Measurements from ENCODE around the gene CNTNAP5. TPM values are rescaled to one million over a fixed set of nuclear protein-coding genes. Genes with fewer than 3 reads are reported as not detected.

The CNTNAP5 gene
- total RNA-seq, 2 donors from 2014 or later, result not detected

DNA sequence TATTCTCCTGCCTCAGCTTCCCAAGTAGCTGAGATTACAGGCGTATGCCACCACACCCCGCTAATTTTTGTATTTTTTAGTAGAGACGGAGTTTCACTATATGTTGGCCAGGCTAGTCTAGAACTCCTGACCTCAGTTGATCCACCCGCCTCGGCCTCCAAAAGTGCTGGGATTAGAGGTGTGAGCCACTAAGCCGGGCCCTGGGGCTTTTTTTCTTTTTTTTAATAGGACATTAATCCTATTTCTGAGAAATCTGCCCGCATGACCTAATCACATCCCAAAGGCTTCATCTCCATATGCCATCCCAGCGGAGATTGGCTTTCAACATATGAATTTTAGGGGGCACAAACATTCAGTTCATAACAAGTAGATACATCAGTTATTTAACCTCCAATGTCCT is 128.6 kb downstream of the CNTNAP5 start:
- H3K9me3 ChIP-seq, result no peaks in the 10 kb centered on the region
- no peaks in the 10 kb centered on the region for H3K4me1 ChIP-seq (ENCODE audit: control insufficient read depth in 1 of 2, low read depth in 2 of 2)
- no peak overlapping the region for H3K27ac ChIP-seq
- no peak for DNase-seq (ENCODE audit: low spot score)
- H3K27me3 ChIP-seq (replicated peaks; ENCODE audit: insufficient read depth), result no peaks in the 10 kb centered on the region
- no peaks in the 10 kb centered on the region for H3K36me3 ChIP-seq
- TF ChIP-seq, protein P1, sequence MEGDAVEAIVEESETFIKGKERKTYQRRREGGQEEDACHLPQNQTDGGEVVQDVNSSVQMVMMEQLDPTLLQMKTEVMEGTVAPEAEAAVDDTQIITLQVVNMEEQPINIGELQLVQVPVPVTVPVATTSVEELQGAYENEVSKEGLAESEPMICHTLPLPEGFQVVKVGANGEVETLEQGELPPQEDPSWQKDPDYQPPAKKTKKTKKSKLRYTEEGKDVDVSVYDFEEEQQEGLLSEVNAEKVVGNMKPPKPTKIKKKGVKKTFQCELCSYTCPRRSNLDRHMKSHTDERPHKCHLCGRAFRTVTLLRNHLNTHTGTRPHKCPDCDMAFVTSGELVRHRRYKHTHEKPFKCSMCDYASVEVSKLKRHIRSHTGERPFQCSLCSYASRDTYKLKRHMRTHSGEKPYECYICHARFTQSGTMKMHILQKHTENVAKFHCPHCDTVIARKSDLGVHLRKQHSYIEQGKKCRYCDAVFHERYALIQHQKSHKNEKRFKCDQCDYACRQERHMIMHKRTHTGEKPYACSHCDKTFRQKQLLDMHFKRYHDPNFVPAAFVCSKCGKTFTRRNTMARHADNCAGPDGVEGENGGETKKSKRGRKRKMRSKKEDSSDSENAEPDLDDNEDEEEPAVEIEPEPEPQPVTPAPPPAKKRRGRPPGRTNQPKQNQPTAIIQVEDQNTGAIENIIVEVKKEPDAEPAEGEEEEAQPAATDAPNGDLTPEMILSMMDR (IDR thresholded peaks at IDR 0.05), result no peak
- ATAC-seq (ENCODE audit: insufficient number of reproducible peaks, low FRiP score, low read depth), result no peak
- H3K4me3 ChIP-seq, result no peak overlapping the region

DNA sequence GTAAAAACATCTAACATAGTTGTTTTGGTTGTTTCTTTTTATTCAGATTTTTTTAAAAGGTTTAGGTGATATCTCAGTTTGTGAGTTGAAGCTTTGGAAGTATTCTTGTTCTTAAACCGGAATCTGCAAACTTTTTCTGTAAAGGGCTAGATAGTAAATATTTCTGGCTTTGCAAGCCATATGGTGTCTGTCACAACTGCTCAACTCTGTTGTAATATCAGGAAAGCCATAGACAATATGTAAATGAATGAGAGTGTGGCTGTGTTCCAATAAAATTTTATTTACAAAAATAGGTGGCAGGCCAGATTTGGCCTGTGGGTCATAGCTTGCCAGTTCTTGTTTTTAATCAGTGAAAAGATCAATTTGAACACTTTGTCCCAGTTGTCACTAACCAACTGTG is 134.1 kb downstream of the CNTNAP5 start:
- H3K27ac ChIP-seq, result no peak overlapping the region
- ATAC-seq (ENCODE audit: insufficient number of reproducible peaks, low FRiP score, low read depth), result no peak
- no peaks in the 10 kb centered on the region for H3K27me3 ChIP-seq (replicated peaks; ENCODE audit: insufficient read depth)
- TF ChIP-seq, protein P1 (IDR thresholded peaks at IDR 0.05), result no peak
- no peaks in the 10 kb centered on the region for H3K36me3 ChIP-seq
- H3K9me3 ChIP-seq, result no peaks in the 10 kb centered on the region
- H3K4me1 ChIP-seq (ENCODE audit: control insufficient read depth in 1 of 2, low read depth in 2 of 2), result no peaks in the 10 kb centered on the region
- H3K4me3 ChIP-seq, result no peak overlapping the region
- no peak for DNase-seq (ENCODE audit: low spot score)

DNA sequence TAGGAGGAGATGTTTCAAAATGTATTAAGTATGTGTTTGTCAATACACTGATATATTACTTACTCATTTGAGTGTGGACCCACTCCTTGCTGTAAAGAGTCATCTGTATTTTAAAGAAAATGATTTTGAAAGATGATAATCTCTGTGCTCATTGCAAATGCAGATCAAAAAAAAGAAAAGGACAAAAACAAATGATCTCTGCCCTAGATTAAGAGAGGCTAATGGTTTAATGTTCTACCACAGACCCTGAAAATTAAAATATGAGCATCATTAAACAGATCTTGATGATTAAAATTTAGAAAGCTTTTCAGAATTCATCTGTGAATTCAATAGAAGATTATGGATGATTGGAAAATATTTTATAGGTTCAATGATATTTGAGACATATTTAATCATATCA is 136.5 kb downstream of the CNTNAP5 start:
- H3K9me3 ChIP-seq, result no peaks in the 10 kb centered on the region
- H3K36me3 ChIP-seq, result no peaks in the 10 kb centered on the region
- no peak overlapping the region for H3K4me3 ChIP-seq
- TF ChIP-seq, protein P1 (IDR thresholded peaks at IDR 0.05), result no peak
- no peaks in the 10 kb centered on the region for H3K27me3 ChIP-seq (replicated peaks; ENCODE audit: insufficient read depth)
- H3K4me1 ChIP-seq (ENCODE audit: control insufficient read depth in 1 of 2, low read depth in 2 of 2), result no peaks in the 10 kb centered on the region
- ATAC-seq (ENCODE audit: insufficient number of reproducible peaks, low FRiP score, low read depth) (no peak), DNase-seq (ENCODE audit: low spot score) (no peak)
- no peak overlapping the region for H3K27ac ChIP-seq

DNA sequence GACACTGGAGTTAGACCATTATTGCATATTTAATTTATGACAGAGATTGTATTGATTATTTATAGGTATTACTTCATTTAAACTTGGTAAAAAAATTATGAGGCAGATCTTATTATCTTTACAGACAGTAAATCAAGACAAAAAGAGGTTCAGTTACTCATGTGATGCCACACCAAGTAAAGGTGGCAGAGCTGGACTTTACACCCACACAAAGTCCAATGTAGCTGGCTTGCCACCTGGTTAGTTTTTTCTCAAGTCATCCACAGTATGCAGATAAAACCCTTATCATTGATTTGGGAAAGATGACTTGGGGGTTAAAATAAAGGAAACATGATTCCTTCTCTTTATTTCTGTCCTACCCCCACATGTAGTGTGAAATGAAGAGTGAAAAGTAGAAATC is 137.2 kb downstream of the CNTNAP5 start:
- H3K27ac ChIP-seq, result no peak overlapping the region
- no peak for ATAC-seq (ENCODE audit: insufficient number of reproducible peaks, low FRiP score, low read depth)

DNA sequence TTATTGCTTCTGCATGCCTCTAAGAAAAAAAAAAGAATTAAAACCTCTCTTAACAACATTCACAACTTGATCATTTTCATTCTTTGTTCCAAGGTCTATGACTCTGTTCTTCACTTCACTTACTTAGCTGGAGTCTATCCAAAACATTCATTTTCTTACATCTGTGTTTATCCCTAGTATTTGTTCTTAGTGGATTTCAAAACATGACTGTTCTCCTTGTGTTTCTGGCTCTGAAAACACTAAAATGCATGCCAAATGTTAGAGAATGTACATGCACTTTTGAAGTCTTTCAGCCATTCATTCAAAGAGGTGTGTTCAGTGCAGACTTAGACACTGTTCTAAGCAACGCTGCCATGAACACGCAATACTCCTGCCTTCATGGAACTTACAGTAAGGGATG is 138.8 kb downstream of the CNTNAP5 start:
- DNase-seq (ENCODE audit: low spot score) (no peak), ATAC-seq (ENCODE audit: insufficient number of reproducible peaks, low FRiP score, low read depth) (no peak)
- Histone ChIP-seq H3K4me1 (ENCODE audit: control insufficient read depth in 1 of 2, low read depth in 2 of 2) (no peaks in the 10 kb centered on the region), H3K9me3 (no peaks in the 10 kb centered on the region), H3K36me3 (no peaks in the 10 kb centered on the region), H3K4me3 (no peak overlapping the region), H3K27ac (no peak overlapping the region), H3K27me3 (replicated peaks; ENCODE audit: insufficient read depth) (no peaks in the 10 kb centered on the region)
- TF ChIP-seq, protein P1 (IDR thresholded peaks at IDR 0.05), result no peak

More for the DNA sequence above, 137.2 kb downstream of the CNTNAP5 start:
- no peaks in the 10 kb centered on the region for H3K4me1 ChIP-seq (ENCODE audit: control insufficient read depth in 1 of 2, low read depth in 2 of 2)
- DNase-seq (ENCODE audit: low spot score), result no peak
- TF ChIP-seq, protein P1 (IDR thresholded peaks at IDR 0.05), result no peak
- no peaks in the 10 kb centered on the region for H3K9me3 ChIP-seq
- no peaks in the 10 kb centered on the region for H3K27me3 ChIP-seq (replicated peaks; ENCODE audit: insufficient read depth)
- no peaks in the 10 kb centered on the region for H3K36me3 ChIP-seq
- no peak overlapping the region for H3K4me3 ChIP-seq
